ENCODE measurements around the gene RASAL2.

DNA sequence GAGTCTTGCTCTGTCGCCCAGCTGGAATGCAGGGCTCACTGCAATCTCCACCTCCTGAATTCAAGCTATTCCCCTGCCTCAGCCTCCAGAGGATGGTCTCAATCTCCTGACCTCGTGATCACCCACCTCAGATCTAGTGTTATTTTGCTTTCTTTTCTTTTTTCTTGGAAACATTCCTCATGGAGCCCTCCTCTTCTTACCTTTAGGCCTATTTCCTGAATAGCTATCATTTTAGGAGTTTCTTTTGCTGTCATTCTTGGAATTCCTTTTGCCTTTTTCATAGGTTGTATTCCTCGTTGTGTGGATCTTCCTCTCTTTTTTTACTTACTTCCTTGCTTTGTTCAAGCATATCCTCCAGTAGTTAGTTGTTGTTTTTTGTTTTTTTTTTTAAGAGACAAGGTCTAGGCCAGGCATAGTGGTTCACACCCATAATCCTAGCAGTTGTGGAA is 173.8 kb downstream of the RASAL2 start:
- TF ChIP-seq MEIS2 (IDR thresholded peaks at IDR 0.05; ENCODE audit: partially characterized antibody): no peak
- TF ChIP-seq, protein P1, sequence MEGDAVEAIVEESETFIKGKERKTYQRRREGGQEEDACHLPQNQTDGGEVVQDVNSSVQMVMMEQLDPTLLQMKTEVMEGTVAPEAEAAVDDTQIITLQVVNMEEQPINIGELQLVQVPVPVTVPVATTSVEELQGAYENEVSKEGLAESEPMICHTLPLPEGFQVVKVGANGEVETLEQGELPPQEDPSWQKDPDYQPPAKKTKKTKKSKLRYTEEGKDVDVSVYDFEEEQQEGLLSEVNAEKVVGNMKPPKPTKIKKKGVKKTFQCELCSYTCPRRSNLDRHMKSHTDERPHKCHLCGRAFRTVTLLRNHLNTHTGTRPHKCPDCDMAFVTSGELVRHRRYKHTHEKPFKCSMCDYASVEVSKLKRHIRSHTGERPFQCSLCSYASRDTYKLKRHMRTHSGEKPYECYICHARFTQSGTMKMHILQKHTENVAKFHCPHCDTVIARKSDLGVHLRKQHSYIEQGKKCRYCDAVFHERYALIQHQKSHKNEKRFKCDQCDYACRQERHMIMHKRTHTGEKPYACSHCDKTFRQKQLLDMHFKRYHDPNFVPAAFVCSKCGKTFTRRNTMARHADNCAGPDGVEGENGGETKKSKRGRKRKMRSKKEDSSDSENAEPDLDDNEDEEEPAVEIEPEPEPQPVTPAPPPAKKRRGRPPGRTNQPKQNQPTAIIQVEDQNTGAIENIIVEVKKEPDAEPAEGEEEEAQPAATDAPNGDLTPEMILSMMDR (IDR thresholded peaks at IDR 0.05 in 2 of 3, conservative IDR thresholded peaks at IDR 0.05 in 1 of 3; ENCODE audit: insufficient read depth in 2 of 3, low read depth in 1 of 3, low read length in 3 of 3): no peak
- TF ChIP-seq, protein P2, sequence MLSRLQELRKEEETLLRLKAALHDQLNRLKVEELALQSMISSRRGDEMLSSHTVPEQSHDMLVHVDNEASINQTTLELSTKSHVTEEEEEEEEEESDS (CRISPR knock-in tag; IDR thresholded peaks at IDR 0.05): no peak
- TF ChIP-seq MTF1 (CRISPR knock-in tag; IDR thresholded peaks at IDR 0.05; ENCODE audit: borderline replicate concordance): no peak
- TF ChIP-seq, protein P3, sequence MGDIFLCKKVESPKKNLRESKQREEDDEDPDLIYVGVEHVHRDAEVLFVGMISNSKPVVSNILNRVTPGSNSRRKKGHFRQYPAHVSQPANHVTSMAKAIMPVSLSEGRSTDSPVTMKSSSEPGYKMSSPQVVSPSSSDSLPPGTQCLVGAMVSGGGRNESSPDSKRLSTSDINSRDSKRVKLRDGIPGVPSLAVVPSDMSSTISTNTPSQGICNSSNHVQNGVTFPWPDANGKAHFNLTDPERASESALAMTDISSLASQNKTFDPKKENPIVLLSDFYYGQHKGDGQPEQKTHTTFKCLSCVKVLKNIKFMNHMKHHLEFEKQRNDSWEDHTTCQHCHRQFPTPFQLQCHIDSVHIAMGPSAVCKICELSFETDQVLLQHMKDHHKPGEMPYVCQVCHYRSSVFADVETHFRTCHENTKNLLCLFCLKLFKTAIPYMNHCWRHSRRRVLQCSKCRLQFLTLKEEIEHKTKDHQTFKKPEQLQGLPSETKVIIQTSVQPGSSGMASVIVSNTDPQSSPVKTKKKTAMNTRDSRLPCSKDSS (IDR thresholded peaks at IDR 0.05; ENCODE audit: low read depth, partially characterized antibody): no peak
- no peak for TF ChIP-seq TFAM (CRISPR knock-in tag; conservative IDR thresholded peaks at IDR 0.05)
- TF ChIP-seq PCBP1 (IDR thresholded peaks at IDR 0.05; ENCODE audit: low read depth, low read length, poor library complexity, severe bottlenecking): no peak
- TF ChIP-seq RBM14 (IDR thresholded peaks at IDR 0.05; ENCODE audit: borderline replicate concordance, insufficient read depth, low read depth, low read length): no peak

Data from K562 (cell line).